ENCODE measurements around the gene CCDC126.

- TF ChIP-seq POLR2A (IDR thresholded peaks at IDR 0.05) (no peak), CTCF (IDR thresholded peaks at IDR 0.05) (no peak)
These were observed 83.5 kb downstream of the CCDC126 start for GRCh38 chr7:23680414-23681405.
